Sigmoid colon (tissue), 4 donors: ENCODE results near the gene GRIK5.

ENCODE experiments used
- CTCF ChIP-seq, 4 experiments: fragments of 450-650 bp in 3 of 4; fragments of 200-600 bp in 1 of 4; IDR thresholded peaks; one replicate each; pipeline ENCODE4 v1.5.1; 2016 to 2019; ENCODE audit warnings: antibody characterized with exemption in 4 of 4, mild to moderate bottlenecking in 3 of 4, moderate library complexity in 2 of 4
- EP300 ChIP-seq, 4 donors: sonication (generic); formaldehyde crosslinking; IDR thresholded peaks; one replicate each; pipeline ENCODE4 v1.6.1; 2017; ENCODE audit warnings: antibody characterized with exemption in 4 of 4
- POLR2A ChIP-seq, 2 donors: fragments of 450-650 bp; IDR thresholded peaks; one replicate each; pipeline ENCODE4 v1.6.1; 2016; ENCODE audit warnings: antibody characterized with exemption in 2 of 2, mild to moderate bottlenecking in 2 of 2, moderate library complexity in 2 of 2
- POLR2AphosphoS5 ChIP-seq, 4 donors: sonication (generic); formaldehyde crosslinking; IDR thresholded peaks; one replicate each; pipeline ENCODE4 v1.6.1; 2017; ENCODE audit warnings: antibody characterized with exemption in 4 of 4

GRCh38 chr19:42099336-42099925 is 29.4 kb upstream of the GRIK5 start:
- TF ChIP-seq CTCF (IDR thresholded peaks at IDR 0.05) (no peak), POLR2A (IDR thresholded peaks at IDR 0.05) (no peak), POLR2AphosphoS5 (IDR thresholded peaks at IDR 0.05) (no peak), EP300 (IDR thresholded peaks at IDR 0.05) (no peak)
